CD4-positive, alpha-beta T cell treated with Interleukin-10 for 1 hour (primary cell): ENCODE measurements around the gene TSKS.
"Not testable (repeated sequence)": the region's sequence is repeated elsewhere in the genome, so short reads cannot be mapped to it uniquely, and the experiment has no call there.

Source experiments
- DNase-seq: peaks from one replicate; pipeline ENCODE4 v3.0.0-alpha.2; 2020

TSKS gene

GRCh38 chr19:49766007-49766929 is 3.2 kb upstream of the TSKS start:
- peak; percentile 100 for DNase-seq

GRCh38 chr19:49764341-49764740 is 1.2 kb upstream of the TSKS start:
- no peak for DNase-seq

GRCh38 chr19:49761625-49762311 is 1.3 kb downstream of the TSKS start:
- DNase-seq, result no peak

GRCh38 chr19:49761249-49761624 is 1.9 kb downstream of the TSKS start:
- DNase-seq, result no peak

- no peak for DNase-seq
Observed at GRCh38 chr19:49758292-49758691, 4.8 kb downstream of the TSKS start.

GRCh38 chr19:49755956-49756355 is 7.2 kb downstream of the TSKS start:
- DNase-seq, result no peak

GRCh38 chr19:49752701-49753100 is 10.4 kb downstream of the TSKS start:
- DNase-seq, result no peak

- no peak for DNase-seq
Observed at GRCh38 chr19:49749771-49750170, 13.3 kb downstream of the TSKS start.

- DNase-seq, result no peak
Observed at GRCh38 chr19:49749055-49749716, 13.9 kb downstream of the TSKS start.

- peak; percentile 63 for DNase-seq
Observed at GRCh38 chr19:49746206-49746958, 16.7 kb downstream of the TSKS start.

GRCh38 chr19:49744946-49745381 is 18.1 kb downstream of the TSKS start:
- DNase-seq, result no peak

GRCh38 chr19:49741210-49741844 is 21.8 kb downstream of the TSKS start:
- no peak for DNase-seq

GRCh38 chr19:49739933-49740332 is 23.2 kb downstream of the TSKS start:
- no peak for DNase-seq

GRCh38 chr19:49739098-49739497 is 24.0 kb downstream of the TSKS start:
- no peak for DNase-seq

GRCh38 chr19:49738268-49738667 is 24.8 kb downstream of the TSKS start:
- no peak for DNase-seq

GRCh38 chr19:49730166-49730565 is 32.9 kb downstream of the TSKS start:
- no peak for DNase-seq

- no peak for DNase-seq
Observed at GRCh38 chr19:49727217-49728030, 35.7 kb downstream of the TSKS start.

GRCh38 chr19:49719420-49719819 is 43.7 kb downstream of the TSKS start:
- not testable (repeated sequence) for DNase-seq

- DNase-seq, result no peak
Observed at GRCh38 chr19:49718991-49719390, 44.1 kb downstream of the TSKS start.

GRCh38 chr19:49718511-49718910 is 44.6 kb downstream of the TSKS start:
- DNase-seq, result no peak

- DNase-seq, result no peak
Observed at GRCh38 chr19:49716154-49716553, 47.0 kb downstream of the TSKS start.
